Osteocyte (in vitro differentiated cells): ENCODE results near the gene CD8A. TPM values are rescaled to one million over a fixed set of nuclear protein-coding genes. Genes with fewer than 3 reads are reported as not detected.

Experiments
- DNase-seq: peaks from one replicate; pipeline ENCODE4 v3.0.0; 2021; ENCODE audit warnings: mixed read lengths; ENCODE audit not compliant: unreplicated experiment; ENCODE audit errors: extremely low spot score
- H3K27ac Mint-ChIP-seq: one replicate; pipeline ENCODE4 v1.8.0; 2021; ENCODE audit warnings: mild to moderate bottlenecking, mixed read lengths; ENCODE audit not compliant: unreplicated experiment
- H3K27me3 Mint-ChIP-seq: one replicate; pipeline ENCODE4 v1.8.0; 2021; ENCODE audit warnings: mixed read lengths; ENCODE audit not compliant: unreplicated experiment
- H3K36me3 Mint-ChIP-seq: one replicate; pipeline ENCODE4 v1.8.0; 2021; ENCODE audit warnings: mixed read lengths; ENCODE audit not compliant: unreplicated experiment
- H3K4me1 Mint-ChIP-seq: one replicate; pipeline ENCODE4 v1.8.0; 2021; ENCODE audit warnings: mixed read lengths; ENCODE audit not compliant: unreplicated experiment
- H3K4me3 Mint-ChIP-seq: one replicate; pipeline ENCODE4 v1.8.0; 2021; ENCODE audit warnings: mild to moderate bottlenecking, moderate library complexity, mixed read lengths; ENCODE audit not compliant: unreplicated experiment
- H3K9me3 Mint-ChIP-seq: one replicate; pipeline ENCODE4 v1.8.0; 2021; ENCODE audit warnings: mixed read lengths; ENCODE audit not compliant: unreplicated experiment
- CTCF ChIP-seq: fragments of 200-600 bp; sonication (generic); IDR thresholded peaks from 2 replicates; pipeline ENCODE4 v1.5.0; 2021; ENCODE audit warnings: antibody characterized with exemption, mild to moderate bottlenecking, moderate library complexity
- total RNA-seq: library from RNA; stranded (reverse); gene quantifications from 2 replicates; pipeline ENCODE4 v1.2.1, GENCODE V29; 2021

Gene CD8A
- total RNA-seq, 1 donor from 2014 or later = not detected

DNA sequence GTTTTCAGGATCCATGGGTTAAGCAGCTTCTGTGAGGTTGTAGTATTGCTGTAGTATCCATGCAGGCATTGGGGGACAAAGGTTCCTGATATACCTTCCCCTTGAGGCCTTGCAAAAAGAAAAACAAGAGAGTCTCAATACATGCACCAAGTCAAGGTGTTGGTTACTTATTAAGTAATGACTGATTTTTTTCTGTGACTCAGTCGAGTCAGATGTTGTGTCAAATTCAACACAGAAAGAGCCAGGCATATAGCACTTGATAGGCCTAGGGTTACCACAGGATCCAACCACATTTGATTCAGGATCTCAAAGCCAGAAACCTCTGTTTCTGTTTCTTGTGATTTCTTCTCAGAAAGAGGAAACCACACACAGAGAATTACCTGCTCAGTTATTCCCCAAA lies 24.9 kb upstream of the CD8A start:
- no peaks in the 10 kb centered on the region for H3K36me3 Mint-ChIP-seq
- H3K9me3 Mint-ChIP-seq = no peaks in the 10 kb centered on the region
- no peaks in the 10 kb centered on the region for H3K4me1 Mint-ChIP-seq
- peaks cover 60% of the 10 kb centered on the region for H3K27me3 Mint-ChIP-seq
- no peak for DNase-seq
- H3K27ac Mint-ChIP-seq = no peak overlapping the region
- H3K4me3 Mint-ChIP-seq = no peak overlapping the region
- no peak for TF ChIP-seq CTCF

DNA sequence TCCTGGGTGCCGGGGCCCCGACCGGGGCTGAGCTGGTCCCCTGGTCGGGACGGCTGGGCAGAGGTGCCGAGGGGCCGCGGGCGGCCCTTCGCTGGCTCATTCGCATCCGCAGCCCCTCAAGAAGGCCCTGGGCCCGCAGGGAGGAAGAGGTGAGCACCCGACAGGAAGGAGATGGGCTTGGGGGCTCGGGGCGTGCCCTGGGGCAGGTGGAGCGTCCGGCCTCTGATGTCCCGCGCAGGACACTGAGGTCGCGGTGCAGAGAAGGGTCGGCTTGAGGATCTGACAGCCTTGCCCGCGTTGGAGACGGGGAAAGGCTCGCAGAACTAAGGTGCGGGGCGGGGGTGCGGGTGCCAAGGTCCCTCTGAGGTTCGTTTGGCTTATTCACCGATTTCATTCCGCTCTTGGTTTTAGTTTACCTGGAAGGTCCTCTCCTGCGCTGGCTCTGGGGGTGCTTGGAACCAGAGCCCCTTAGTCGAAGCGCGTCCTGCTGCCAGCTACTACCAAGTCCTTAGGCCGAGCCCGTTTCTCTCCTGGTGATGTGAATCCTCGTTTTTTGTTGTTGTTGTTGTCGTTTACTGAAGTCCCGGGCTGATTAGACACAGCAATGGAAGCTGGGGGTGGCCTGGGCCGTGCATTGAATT lies 18.9 kb upstream of the CD8A start:
- Mint-ChIP-seq H3K4me3 (no peak overlapping the region), H3K9me3 (no peaks in the 10 kb centered on the region), H3K27me3 (peaks cover 38% of the 10 kb centered on the region), H3K27ac (no peak overlapping the region), H3K4me1 (peaks cover 15% of the 10 kb centered on the region), H3K36me3 (no peaks in the 10 kb centered on the region)
- TF ChIP-seq CTCF = no peak
- no peak for DNase-seq

DNA sequence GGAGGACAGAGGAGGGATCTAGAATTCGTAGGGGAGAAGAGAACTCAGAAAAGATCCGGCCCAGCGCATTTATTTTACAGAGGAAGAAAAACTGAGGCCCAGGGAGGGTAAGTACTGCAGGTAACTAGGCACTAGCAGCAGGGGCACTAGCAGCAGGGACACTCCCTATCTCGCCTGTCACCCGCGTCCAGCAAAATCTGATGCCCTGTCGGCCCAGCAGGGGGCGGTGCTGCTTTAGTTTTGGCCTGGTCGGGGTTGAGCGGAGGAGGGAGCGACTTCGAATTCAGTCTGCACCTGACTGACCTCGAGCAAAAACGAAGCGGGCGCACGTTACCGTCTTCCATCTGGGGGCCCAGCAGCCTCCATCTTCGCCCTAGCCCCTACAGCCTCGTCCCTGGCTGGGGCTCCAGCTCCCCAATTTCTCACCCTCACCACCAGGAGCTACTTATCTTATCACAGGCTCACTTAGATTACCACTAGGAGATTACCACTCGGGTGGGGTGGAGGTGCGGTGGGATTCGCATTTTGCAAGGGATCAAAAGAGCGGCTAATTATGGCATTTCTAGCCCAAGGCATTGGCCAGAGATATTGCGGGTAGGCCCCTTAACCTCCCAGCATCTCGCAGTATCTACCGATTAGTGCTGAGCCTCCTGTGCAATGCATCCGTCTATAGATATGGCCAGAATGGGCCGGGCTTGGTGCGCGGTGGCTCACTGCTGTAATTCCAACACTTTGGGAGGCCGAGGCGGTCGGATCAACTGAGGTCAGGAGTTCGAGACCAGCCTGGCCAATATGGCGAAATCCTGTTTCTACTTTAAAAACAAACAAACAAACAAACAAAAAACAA lies 17.8 kb upstream of the CD8A start:
- Mint-ChIP-seq H3K36me3 (no peaks in the 10 kb centered on the region), H3K4me1 (peaks cover 15% of the 10 kb centered on the region), H3K27ac (no peak overlapping the region), H3K4me3 (peak overlapping the region; percentile 86), H3K27me3 (peaks cover 41% of the 10 kb centered on the region), H3K9me3 (no peaks in the 10 kb centered on the region)
- peak; percentile 92 for TF ChIP-seq CTCF
- peak; percentile 95 for DNase-seq

DNA sequence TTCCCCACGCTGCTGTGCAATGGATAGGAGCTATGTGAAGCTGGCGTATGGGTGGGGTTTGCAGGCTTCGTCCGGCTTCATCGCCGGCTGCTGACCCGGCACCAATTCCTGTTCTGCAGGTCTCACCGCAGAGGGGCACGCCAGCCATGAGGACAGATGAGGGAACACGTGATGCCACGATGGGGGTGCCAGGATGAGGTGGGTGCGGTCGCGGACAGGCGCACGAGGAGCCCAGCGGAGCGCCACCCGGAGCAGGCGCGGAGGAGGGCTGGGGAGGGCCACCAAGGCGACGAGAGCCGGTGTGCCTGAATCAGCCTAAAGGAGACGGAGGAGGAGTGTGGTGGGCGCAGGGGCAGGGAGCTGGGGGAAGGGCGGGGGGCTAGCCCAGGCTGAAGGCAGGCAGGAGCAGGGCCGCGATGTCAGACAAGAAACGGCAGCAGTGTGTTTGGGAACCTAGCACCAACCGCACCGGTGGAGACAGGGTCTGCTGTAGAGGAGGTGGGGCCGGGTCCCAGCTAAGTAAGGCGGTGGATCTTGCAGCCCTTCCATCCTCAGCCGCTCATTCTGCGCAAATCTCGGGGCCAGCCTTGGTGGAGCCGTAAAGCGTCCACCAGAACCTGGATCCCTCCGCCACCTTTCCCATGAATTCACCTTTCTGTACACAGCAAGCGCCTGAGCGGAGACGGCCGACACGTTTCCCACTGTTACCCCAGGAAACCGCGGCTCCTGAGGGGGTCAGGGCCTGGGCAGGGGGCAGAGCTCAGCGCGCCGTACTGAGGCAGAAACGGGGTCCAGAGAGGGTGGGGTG lies 17.0 kb upstream of the CD8A start:
- H3K9me3 Mint-ChIP-seq = no peaks in the 10 kb centered on the region
- H3K36me3 Mint-ChIP-seq = no peaks in the 10 kb centered on the region
- H3K27me3 Mint-ChIP-seq = peaks cover 39% of the 10 kb centered on the region
- peaks cover 15% of the 10 kb centered on the region for H3K4me1 Mint-ChIP-seq
- no peak for TF ChIP-seq CTCF
- no peak overlapping the region for H3K27ac Mint-ChIP-seq
- peak overlapping the region; percentile 86 for H3K4me3 Mint-ChIP-seq
- no peak for DNase-seq

DNA sequence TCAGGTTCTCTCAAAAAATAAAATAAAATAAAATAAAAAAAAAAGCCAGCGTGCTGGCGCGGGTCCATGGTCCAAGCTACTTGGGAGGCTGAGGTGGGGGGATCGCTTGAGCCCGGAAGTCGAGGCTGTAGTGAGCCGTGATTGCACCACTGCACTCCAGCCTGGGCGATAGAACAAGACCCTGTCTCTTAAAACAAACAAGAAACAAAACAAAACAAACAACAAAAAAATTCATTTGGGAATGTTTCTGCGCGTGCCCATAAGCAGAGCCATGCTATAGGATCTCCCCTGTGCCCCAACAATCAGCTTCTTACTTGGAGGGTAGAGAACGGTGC lies 16.4 kb upstream of the CD8A start:
- DNase-seq = no peak
- no peak for TF ChIP-seq CTCF
- Mint-ChIP-seq H3K27ac (no peak overlapping the region), H3K36me3 (no peaks in the 10 kb centered on the region), H3K4me1 (peaks cover 15% of the 10 kb centered on the region), H3K27me3 (peaks cover 37% of the 10 kb centered on the region), H3K9me3 (no peaks in the 10 kb centered on the region), H3K4me3 (peak overlapping the region; percentile 86)
